NT2/D1 (cell line): ENCODE results near the gene TMEM184C.

Source experiments
- SUZ12 ChIP-seq: IDR thresholded peaks from 2 replicates; pipeline ENCODE4 v1.6.1; 2011; ENCODE audit not compliant: insufficient read length, insufficient read depth; ENCODE audit errors: extremely low read depth
- YY1 ChIP-seq: IDR thresholded peaks from 2 replicates; pipeline ENCODE4 v1.6.1; 2011; ENCODE audit not compliant: insufficient read length, insufficient read depth
- ZNF274 ChIP-seq: IDR thresholded peaks from 2 replicates; pipeline ENCODE4 v1.6.1; 2011; ENCODE audit warnings: mild to moderate bottlenecking, low read depth, low read length

DNA sequence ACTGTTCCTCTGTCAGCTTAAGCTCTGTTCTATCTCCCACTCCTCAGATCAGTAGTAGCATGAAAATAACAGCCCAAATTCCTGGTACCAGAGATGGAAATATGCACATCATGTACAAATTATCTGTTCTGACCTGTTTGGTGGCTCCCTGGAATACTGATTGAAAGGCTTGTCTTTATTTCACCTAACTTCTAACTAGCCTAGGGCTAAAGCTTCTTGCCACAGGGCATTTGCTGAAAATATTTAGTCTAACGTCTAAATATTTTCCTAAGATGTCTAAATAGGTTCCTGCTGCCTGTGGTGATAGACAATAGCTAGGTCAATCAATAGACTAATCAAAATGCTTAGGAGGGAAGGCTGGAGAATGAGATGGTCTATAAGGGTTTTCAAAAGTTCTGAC, 79.7 kb downstream of the TMEM184C start:
- TF ChIP-seq ZNF274 (no peak), SUZ12 (no peak), YY1 (no peak)
